HG03175 (cell line): Measurements from ENCODE around the gene RASAL2.
"Not testable (repeated sequence)": the region's sequence is repeated elsewhere in the genome, so short reads cannot be mapped to it uniquely, and the experiment has no call there.

ENCODE experiments used
- ATAC-seq: cut with Tn5 transposase; IDR thresholded peaks from one replicate; pipeline ENCODE4 v1.9.1; 2021; ENCODE audit warnings: mild to moderate bottlenecking, moderate library complexity; ENCODE audit not compliant: unreplicated experiment

Gene RASAL2

DNA sequence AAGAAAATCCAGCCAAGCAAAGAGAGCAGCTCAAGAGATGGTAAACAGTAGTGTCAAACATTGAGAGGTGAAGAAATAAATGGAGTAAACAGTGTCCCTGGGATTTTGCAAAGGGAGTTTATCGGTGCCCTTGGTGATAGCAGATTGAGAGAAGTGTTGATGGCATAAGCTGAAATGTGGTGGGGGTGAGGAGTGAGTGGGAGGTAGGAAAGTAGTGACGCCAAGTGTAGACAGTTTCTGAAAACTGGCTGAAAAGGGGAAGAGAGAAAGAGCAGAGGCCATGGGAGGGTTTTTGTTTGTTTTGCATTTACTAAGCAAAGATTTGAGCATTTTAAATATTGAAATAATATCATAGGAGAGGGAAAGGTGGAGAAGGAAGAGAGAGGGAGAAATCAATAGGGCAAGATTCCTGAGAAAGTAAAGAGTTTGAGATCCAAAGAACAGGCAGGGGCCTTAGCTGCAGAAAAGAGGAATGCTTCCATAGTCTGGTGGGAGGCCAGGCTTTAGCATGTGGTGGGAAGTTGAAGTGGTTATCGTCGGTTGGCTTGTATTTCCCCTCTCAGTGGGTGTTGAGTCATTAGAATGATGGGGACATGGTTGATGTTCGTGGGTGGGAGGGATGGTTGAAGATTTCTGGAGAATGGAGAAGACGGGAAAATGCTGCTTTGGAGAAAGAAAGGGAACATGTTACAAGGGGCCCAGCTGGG lies 26.8 kb upstream of the RASAL2 start:
- peak; percentile 98 for ATAC-seq

DNA sequence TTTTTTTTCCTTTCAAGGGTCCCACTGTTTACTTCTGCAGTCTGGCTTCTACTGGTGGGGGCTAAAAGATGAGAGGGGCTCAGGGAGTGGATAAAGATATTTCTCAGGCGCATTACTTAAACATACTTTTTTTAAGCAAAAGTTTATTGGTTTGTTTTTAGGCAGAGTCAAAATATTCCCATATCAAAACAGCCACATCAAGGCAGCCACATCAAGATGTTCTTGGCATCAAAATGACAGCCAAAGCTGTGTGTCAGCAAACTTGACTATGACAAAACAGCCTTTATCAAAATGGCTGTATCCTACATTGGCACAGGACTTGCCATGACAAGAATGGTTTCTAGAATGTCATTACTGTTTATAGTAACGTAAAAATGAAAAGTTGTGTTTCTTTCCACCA lies 22.1 kb upstream of the RASAL2 start:
- ATAC-seq: no peak

DNA sequence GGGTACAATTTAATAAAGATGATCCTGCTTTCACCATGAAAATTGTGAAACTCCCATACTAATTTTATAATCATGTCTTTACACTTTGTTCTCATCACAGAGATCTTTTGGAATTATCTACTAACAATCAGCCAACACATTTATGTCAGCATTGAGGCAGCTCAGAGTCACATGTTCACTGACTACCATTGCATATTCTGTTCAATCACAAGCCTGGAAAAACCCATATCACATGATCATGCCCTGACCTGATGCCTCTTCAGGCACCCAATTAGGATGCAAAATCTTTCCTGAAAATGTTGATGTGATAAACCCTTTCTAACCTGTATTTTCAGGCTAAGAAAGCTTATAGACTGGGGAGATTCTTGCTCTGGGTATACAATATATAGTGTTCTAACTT lies 21.6 kb upstream of the RASAL2 start:
- ATAC-seq: no peak

DNA sequence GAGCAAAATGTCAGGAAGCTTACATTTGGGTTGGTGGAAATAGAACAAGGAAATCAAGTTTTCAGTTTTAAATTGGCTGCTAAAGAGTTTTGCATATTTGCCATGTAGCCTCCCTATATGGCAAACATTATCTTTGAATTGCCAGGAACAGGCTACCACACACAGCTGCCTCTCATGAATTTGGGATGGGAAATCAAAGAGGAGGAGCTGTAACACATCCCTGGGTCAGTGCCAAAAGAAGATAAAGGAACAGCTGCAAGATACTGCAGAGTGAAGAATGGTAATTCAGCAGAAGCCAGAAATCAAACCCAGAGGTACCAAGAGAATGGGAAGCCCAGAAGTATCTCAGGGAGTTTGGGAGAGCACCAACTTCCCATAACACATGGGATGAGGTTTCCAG lies 18.6 kb upstream of the RASAL2 start:
- ATAC-seq: no peak

DNA sequence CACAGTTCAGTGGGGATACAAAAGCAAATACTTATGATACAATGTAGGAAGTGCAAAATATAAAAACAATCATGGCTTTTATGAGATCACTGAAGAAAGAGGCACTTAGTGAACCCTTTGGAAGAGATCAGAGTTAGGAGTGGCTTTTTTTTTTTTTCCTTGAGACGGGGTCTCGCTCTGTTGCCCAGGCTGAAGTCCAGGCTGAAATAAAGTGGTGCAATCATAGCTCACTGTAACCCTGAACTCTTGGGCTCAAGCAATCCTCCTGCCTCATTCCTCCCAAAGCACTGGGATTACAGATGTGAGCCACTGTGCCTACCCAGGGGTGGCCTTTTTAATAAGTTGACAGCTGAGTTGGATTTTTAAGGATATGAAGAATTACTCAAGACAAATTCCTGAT lies 17.3 kb upstream of the RASAL2 start:
- no peak for ATAC-seq

DNA sequence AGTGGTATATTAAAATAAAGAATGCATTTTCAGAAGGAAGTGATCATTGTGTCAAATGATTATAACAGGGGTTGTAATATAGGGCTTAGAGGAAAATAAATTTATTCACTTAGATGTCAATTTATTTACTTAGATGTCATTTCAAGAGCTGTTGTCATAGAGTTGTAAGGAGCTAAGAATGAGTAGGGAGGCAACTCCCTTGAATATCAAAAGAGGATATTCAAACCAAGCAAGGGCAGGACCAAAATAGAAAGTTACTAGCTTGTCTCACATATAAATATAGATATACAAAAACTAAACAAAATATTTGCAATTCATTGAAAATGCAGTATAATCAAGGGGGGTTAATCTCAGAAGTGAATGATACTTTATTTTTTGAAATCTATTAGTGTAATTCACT lies 16.0 kb upstream of the RASAL2 start:
- ATAC-seq: no peak

DNA sequence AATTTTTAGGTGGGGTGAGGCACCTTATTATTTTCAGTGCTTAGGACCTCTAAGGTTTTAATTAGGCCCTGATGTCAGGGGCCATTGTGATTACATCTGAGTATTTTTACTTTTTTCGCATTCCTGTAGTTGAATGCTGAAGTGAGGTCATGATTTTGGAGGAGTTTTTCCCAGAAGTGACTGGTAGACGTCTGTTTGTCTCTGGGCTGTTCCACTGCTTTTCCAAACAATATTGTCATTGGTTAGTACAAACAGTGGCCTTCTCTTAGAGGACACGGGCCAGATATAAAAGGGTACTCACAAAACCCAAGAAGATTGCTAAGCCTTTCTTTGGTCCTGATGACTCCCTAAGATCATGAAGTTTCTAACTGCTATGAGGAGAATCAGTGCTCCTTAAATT lies 7.6 kb upstream of the RASAL2 start:
- no peak for ATAC-seq

DNA sequence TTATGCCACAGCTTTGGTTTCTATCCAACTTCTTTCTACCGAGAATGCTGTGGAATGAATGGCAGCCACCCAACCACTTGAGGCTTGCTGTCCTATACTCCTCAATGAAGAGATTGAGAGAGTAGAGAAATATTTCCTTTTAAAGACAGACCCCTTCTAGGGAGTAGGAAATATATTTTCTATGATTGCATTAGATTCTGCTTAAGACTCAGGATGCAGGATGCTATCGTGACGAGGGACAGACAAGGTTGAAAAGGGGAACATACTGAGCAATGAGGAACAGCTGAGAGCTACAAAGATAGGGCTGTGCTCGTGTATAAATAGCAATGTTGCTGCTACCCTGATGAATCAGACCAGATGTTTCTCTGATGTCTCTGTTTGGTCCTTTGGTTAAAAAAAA lies 7.1 kb upstream of the RASAL2 start:
- no peak for ATAC-seq

DNA sequence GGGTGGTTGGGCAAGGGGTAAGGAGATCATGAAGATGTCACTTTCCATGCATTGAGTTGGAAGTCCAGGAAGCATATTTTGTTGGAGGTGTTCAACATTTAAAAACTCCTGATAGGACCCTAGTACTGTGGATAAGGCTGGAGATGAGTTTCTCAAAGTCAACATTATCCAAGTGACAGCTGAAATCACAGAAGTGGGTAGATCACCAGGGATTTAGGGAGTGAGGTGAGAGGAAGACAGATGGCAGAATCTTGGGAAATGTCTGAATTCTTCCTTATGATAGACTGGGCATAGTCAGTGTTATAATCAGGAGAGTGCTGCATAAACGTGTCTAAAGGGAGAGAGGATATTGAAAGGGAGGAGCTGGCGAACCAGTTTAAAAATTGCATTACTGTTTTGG lies 5.3 kb upstream of the RASAL2 start:
- no peak for ATAC-seq

DNA sequence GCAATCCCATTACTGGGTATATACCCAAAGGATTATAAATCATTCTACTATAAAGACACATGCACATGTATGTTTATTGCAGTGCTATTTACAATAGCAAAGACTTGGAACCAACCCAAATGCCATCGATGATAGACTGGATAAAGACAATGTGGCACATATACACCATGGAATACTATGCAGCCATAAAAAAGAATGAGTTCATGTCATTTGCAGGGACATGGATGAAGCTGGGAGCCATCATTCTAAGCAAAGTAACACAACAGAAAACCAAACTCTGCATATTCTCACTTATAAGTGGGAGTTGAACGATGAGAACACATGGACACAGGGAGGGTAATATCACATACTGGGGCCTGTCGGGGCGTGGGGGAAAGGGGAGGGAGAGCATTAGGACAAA lies 2.5 kb upstream of the RASAL2 start:
- not testable (repeated sequence) for ATAC-seq

DNA sequence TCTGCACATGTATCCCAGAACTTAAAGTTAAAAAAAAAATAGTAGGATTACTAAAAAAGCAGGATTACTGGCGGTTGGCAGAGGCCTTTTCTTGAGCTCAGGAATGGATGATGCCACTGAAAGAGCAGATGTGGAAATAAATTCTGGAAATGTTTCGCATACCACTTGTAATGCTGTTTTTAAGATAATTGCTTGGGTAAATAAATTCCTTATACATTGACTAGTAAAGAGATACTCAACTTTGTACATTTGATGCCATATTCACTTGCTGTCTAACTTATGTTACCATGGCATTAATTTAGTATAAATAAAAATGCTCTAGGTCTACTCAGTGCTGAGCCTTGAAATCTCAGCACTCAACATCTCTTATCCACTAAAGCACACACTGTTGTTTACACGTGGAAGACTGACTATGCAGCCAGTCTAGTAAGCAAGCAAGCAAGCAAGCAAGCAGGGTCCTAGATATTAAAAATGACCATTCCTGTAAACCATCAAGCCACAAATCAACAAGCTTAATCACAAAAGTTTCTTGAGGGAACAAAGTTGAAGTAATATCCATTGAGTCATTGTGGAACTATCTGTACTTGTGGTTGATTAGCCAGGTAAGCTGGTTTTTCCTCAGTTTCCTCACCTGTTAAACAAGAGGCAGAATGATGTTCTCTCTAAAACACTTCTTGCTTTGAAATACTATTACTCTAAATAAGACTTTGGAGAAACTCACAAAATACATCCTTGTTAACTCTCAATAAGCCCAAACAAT lies 1.7 kb upstream of the RASAL2 start:
- no peak for ATAC-seq

DNA sequence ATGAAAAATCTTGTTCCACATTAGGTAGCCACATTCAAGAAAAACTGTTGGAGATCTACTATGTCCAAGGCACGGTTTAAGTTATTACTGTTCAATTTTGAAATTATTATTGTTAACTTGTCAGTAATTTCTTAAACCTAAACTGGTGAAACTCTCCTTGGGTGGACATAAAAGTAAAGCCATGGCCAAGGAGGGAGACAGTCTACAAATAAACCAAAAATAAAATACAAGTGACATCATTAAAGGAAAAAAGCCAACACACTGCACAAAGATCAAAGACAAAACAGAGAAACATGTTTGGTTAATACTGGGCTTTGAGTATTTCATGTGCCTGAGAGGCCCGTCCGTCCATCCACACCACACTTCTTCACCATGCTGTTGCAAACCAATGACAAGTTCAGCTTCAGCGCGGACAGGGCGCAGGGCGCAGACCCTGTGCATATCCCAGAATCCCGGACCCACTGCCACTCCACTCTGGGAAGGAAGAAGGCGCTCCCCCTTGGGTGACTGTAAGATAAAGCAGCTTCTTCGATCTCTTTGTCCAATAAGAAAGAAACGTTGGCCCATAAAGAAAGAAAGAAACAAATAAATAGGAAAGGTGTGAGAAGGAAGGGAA lies 918 bp upstream of the RASAL2 start:
- no peak for ATAC-seq

DNA sequence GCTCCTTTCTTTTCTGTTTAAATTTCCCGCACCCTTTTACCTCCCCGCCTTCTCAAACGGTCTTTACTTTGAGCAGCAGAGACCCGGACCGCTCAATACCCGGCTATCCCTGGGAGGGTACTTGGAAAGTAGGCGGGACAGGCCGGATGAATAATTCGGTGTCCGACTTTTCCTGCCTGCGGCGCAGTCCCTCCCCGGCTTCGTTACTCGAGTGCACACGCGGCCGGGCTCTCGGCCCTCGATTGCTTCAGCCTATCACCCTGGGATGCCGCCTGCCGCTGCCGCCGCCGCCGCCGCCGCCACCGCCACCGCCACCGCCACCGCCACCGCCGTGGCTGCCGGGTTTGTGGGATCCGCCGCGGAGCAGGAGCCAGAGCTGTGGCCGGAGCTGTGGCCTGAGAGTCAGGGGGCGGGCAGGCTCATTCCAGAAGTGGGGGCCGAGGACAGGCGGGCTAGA lies 382 bp upstream of the RASAL2 start:
- ATAC-seq: peak; percentile 86

DNA sequence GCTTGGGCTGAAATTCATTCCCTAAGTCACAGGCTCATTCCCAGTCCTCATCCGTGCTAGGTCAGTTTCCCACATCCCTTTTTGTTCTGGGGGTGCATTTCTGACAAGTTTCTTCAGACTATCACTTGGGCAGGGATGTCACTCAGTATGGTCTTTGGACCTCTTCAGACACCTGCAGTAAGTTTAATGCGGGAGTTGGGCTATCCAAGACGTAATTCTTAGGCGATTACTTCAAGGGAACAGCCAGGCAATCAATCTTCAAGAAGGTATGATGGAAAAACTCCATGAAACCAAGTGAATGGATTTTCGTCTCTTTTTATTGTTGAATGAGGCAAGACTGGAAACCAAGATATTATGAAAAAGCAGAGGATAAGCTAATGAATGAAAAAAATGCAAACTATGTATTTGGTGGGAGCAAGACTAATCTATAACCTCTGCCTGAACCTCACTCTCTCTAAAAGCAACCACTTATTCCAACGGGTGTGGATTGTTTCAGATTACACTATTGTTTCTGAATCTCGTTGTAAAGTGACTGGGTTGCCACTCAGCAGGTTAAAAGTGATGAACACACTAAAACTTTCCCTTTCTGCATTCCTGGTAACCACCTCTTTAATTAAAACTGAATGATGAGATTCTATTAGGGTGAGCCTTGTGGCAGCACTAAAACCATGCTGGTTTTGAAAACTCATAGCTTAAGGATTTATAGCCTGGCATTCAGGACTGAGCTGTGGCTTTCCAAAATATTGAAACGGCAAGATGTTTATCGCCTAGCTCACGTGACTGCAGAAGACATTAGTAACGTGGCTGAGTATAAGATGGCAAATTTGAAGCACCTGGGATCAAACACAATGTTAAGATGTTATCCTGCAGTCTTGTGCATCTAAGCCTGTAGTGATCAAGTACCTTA lies 1.1 kb downstream of the RASAL2 start:
- no peak for ATAC-seq

DNA sequence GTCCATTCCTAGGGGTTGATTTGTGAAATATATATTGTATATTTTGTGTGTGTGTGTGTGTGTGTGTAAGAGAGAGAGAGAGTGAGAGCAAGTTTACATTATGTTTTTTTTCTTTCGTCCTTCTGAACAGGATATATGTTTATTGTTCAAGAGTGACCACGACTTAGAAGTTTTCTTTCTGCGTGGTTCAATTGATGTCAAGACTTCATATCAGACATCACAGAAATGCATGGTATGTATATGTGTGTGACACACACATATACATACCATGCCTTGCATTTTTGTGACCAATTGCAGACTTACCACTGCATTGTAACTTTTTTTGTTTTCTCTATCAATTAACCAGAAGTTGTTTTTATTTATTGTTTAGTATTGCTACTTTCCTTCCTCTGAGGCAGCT lies 2.5 kb downstream of the RASAL2 start:
- no peak for ATAC-seq

DNA sequence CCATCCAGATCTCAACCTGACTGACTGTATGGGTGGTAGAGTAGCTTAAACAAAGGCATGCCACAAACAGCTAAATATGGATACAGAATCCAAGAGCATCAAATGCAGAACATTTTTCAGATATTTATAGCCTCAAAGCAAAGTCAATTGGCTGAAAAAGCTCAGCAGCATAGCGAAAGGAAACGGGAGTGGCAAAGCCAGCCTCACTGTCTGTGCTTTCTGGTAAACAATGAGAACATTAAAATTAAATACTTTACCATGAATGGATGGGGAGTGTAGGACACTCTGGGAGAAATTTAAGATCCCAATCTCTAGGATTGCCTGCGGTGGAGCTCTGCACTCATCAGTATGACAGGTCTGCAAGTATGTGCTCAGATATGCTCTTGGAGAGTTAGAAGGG lies 4.4 kb downstream of the RASAL2 start:
- ATAC-seq: no peak

DNA sequence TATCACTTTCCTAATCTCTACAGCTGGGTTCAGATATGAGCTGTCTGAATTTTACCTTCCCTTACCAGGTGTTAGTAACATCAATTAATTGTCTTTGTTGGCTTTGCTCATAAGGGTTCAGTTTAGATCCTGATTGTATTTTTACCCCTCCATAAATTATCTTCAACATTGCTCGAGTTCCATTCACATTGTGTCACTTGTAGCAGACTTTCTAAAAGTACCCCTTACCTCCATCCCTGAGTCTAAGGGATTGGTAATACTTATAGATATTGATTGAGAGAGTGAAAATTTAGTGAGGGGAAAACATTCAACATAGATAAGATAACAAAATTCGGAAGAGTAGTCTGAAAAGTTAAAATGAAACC lies 7.3 kb downstream of the RASAL2 start:
- no peak for ATAC-seq

DNA sequence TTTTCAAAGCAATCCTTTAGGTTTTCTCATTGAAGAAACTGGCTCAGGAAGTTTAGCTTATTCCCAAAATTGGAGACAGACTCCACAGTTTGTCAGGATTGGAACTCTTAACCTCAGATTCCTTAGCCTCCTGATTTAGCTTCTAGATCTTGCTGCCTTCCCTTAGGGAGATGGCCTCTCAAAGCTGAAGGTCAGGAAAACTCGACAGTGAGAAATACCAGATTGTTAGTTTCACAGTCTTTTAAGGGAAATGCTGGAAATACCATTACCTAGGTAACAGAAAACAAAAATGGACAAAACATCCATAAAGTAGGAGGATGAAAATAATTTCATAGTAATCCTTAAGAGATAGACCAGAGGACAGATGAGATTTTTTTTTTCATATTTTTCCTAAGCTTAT lies 7.8 kb downstream of the RASAL2 start:
- no peak for ATAC-seq

DNA sequence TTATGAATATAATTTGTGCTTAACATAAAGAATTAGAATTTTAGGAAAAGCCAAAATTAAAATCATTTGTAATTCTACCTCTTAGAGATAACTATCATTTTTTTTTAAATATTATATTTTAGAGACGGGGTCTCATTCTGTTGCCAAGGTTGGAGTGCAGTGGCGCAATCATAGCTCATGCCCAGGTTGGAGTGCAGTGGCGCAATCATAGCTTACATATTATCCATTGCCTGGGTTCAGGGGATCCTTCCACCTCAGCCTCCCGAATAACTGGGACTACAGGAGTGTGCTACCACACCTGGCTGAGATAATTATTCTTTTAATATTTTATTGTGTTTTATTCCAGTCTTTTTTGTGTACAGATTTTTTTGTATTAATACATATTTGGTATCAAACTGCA lies 8.3 kb downstream of the RASAL2 start:
- ATAC-seq: no peak

DNA sequence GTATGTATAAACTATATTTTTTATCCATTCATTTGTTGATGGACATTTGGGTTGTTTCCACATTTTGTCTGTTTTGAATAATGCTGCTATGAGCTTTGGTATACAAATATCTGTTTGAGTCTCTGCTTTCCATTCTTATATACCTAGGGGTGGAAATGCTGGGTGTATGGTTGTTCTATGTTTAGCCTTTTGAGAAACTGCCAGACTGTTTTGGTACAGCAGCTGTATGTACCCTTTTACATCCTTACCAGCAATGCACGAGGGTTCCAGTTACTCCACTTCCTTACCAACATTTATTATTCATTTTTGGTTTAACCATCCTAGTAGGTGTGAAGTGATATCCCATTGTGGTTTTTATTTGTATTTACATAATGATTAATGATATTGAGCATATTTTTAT lies 13.9 kb downstream of the RASAL2 start:
- ATAC-seq: no peak
